Measurements from ENCODE around the gene SORCS2. TPM values are rescaled to one million over a fixed set of nuclear protein-coding genes. Genes with fewer than 3 reads are reported as not detected.

Gene SORCS2
- polyA plus RNA-seq, 1 of the 3 experiments (the other 2 are of a cell fraction): 1.6 TPM

- Histone ChIP-seq H3K4me3 (ENCODE audit: low read depth in 2 of 2, low read length in 1 of 2) (no peak overlapping the region), H2AFZ (ENCODE audit: low read depth) (no peak overlapping the region), H3K4me1 (ENCODE audit: control insufficient read depth in 1 of 2, insufficient read depth in 2 of 2, low read depth in 1 of 2, low read length in 1 of 2) (peaks cover 6 to 10% of the 10 kb centered on the region in 2 experiments; a peak in 1 of 4 replicates), H3K36me3 (replicated peaks in 1 of 2; ENCODE audit: control insufficient read depth in 1 of 2, insufficient read depth in 2 of 2, low read length in 1 of 2) (no peaks in the 10 kb centered on the region), H3F3A (replicated peaks; ENCODE audit: insufficient read depth) (no peaks in the 10 kb centered on the region), H3K27me3 (ENCODE audit: insufficient read depth) (no peaks in the 10 kb centered on the region), H3K4me2 (no peak overlapping the region), H3K79me2 (ENCODE audit: insufficient read depth) (no peaks in the 10 kb centered on the region), H3K9ac (no peak overlapping the region), H4K20me1 (ENCODE audit: insufficient read depth) (no peaks in the 10 kb centered on the region), H3K27ac (ENCODE audit: low read depth in 2 of 2, low read length in 1 of 2) (no peak overlapping the region), H3K9me2 (no peaks in the 10 kb centered on the region), H3K9me3 (no peaks in the 10 kb centered on the region)
- CTCF ChIA-PET: no interaction called here
- WGBS (ENCODE audit: low lambda C conversion rate): 71% methylated on average over 1 of the region's 4 CpGs
- POLR2A ChIA-PET: no interaction called here
- TF ChIP-seq YY1 (IDR thresholded peaks at IDR 0.05; ENCODE audit: low read depth): no peak
- TF ChIP-seq RCOR1 (IDR thresholded peaks at IDR 0.05; ENCODE audit: low read length): no peak
- no peak for TF ChIP-seq JUND (IDR thresholded peaks at IDR 0.05)
- TF ChIP-seq ZBTB33 (IDR thresholded peaks at IDR 0.05; ENCODE audit: borderline replicate concordance, low read depth): no peak
- DNase-seq: no peak
Observed at GRCh38 chr4:7542781-7543180, 350.4 kb downstream of the SORCS2 start.

GRCh38 chr4:7546152-7546808, 353.9 kb downstream of the SORCS2 start:
- H3K27ac ChIP-seq (ENCODE audit: low read depth in 2 of 2, low read length in 1 of 2): no peak overlapping the region
- no peaks in the 10 kb centered on the region for H3K27me3 ChIP-seq (ENCODE audit: insufficient read depth)
- H3K9me3 ChIP-seq: no peaks in the 10 kb centered on the region
- no peak overlapping the region for H3K9ac ChIP-seq
- no peak overlapping the region for H3K4me3 ChIP-seq (ENCODE audit: low read depth in 2 of 2, low read length in 1 of 2)
- POLR2A ChIA-PET: no interaction called here
- H4K20me1 ChIP-seq (ENCODE audit: insufficient read depth): no peaks in the 10 kb centered on the region
- H3K4me2 ChIP-seq: peak overlapping the region; percentile 7; the same call in 1 of the 2 replicates
- no peaks in the 10 kb centered on the region for H3F3A ChIP-seq (replicated peaks; ENCODE audit: insufficient read depth)
- no peaks in the 10 kb centered on the region for H3K9me2 ChIP-seq
- DNase-seq: no peak
- H2AFZ ChIP-seq (ENCODE audit: low read depth): no peak overlapping the region
- CTCF ChIA-PET: interaction anchor here (0.7 kb wide), 1 partner anchor 10 kb away, joined by 3 read pairs; no protein-coding TSS in a partner anchor
- H3K79me2 ChIP-seq (ENCODE audit: insufficient read depth): no peaks in the 10 kb centered on the region
- H3K4me1 ChIP-seq (ENCODE audit: control insufficient read depth in 1 of 2, insufficient read depth in 2 of 2, low read depth in 1 of 2, low read length in 1 of 2): peaks cover 6 to 11% of the 10 kb centered on the region in 2 experiments; a peak in 1 of 4 replicates
- TF ChIP-seq FOSL2 (IDR thresholded peaks at IDR 0.05; ENCODE audit: borderline replicate concordance, low read depth): no peak
- 80% methylated on average over 12 of the region's 18 CpGs for WGBS (ENCODE audit: low lambda C conversion rate)
- no peaks in the 10 kb centered on the region for H3K36me3 ChIP-seq (replicated peaks in 1 of 2; ENCODE audit: control insufficient read depth in 1 of 2, insufficient read depth in 2 of 2, low read length in 1 of 2)

- Histone ChIP-seq H3K79me2 (ENCODE audit: insufficient read depth) (no peaks in the 10 kb centered on the region), H4K20me1 (ENCODE audit: insufficient read depth) (no peaks in the 10 kb centered on the region), H3K27ac (ENCODE audit: low read depth in 2 of 2, low read length in 1 of 2) (no peak overlapping the region), H3K9ac (no peak overlapping the region), H3F3A (replicated peaks; ENCODE audit: insufficient read depth) (no peaks in the 10 kb centered on the region), H3K4me3 (ENCODE audit: low read depth in 2 of 2, low read length in 1 of 2) (no peak overlapping the region), H3K4me2 (peak overlapping the region; percentile 7; the same call in 1 of the 2 replicates), H3K4me1 (ENCODE audit: control insufficient read depth in 1 of 2, insufficient read depth in 2 of 2, low read depth in 1 of 2, low read length in 1 of 2) (peaks cover 6 to 11% of the 10 kb centered on the region in 2 experiments; a peak in 1 of 4 replicates), H2AFZ (ENCODE audit: low read depth) (no peak overlapping the region), H3K27me3 (ENCODE audit: insufficient read depth) (no peaks in the 10 kb centered on the region), H3K9me3 (no peaks in the 10 kb centered on the region), H3K36me3 (replicated peaks in 1 of 2; ENCODE audit: control insufficient read depth in 1 of 2, insufficient read depth in 2 of 2, low read length in 1 of 2) (no peaks in the 10 kb centered on the region), H3K9me2 (no peaks in the 10 kb centered on the region)
- CTCF ChIA-PET: interaction anchor here (0.7 to 1.6 kb wide), 3 partner anchors 9 to 12 kb away, joined by 3 to 4 read pairs (median 3); no protein-coding TSS in a partner anchor
- WGBS (ENCODE audit: low lambda C conversion rate): 39% methylated on average over 4 of the region's 4 CpGs
- peak; percentile 27; the same call in 1 of the 2 replicates for TF ChIP-seq TCF12 (IDR thresholded peaks at IDR 0.05)
- no peak for TF ChIP-seq RFX5 (IDR thresholded peaks at IDR 0.05; ENCODE audit: low read length)
- POLR2A ChIA-PET: no interaction called here
- DNase-seq: no peak
Observed at GRCh38 chr4:7546809-7547367, 354.6 kb downstream of the SORCS2 start.

Measured in SK-N-SH (cell line).